HCT116 (cell line): ENCODE results near the gene MTOR. TPM values are rescaled to one million over a fixed set of nuclear protein-coding genes. Genes with fewer than 3 reads are reported as not detected.

Source experiments
- ATAC-seq: fragments of 200-7000 bp; cut with Tn5 transposase; 2 replicates; pipeline ENCODE4 v1.9.1; 2020; ENCODE audit warnings: mild to moderate bottlenecking, moderate library complexity
- BruUV-seq: library from RNA; stranded (reverse); fragments of 400-500 nt; replicated peaks from 2 replicates; lab custom pipeline; 2021; lab: Mats Ljungman, UMichigan
- CTCF ChIA-PET: fragments of 300-600 bp; sonication (Branson Sonifier 250); formaldehyde crosslinking; loops from one replicate; lab custom pipeline; 2021; ENCODE audit warnings: antibody characterized with exemption; lab: Charles Lee
- POLR2A ChIA-PET: fragments of 300-600, 350-600 bp; sonication (Branson Sonifier 250); formaldehyde crosslinking; loops from one replicate; lab custom pipeline; 2021; ENCODE audit warnings: antibody characterized with exemption; lab: Charles Lee
- RAD21 ChIA-PET, 2 experiments: fragments of 300-600 bp; sonication (Branson Sonifier 250); formaldehyde crosslinking; loops; one replicate each; lab custom pipeline; 2023; ENCODE audit warnings: low total read pairs in 2 of 2; ENCODE audit not compliant: uncharacterized antibody in 2 of 2, unreplicated experiment in 2 of 2, low non-redundant PET in 1 of 2; lab: Charles Lee
- DNase-seq: peaks from one replicate; pipeline ENCODE4 v3.0.0-alpha.2; 2010; ENCODE audit warnings: low read depth, low spot score
- H2AFZ ChIP-seq: fragments of 200-600 bp; shearing (Covaris generic), sonication (generic); 2 replicates; pipeline ENCODE4 v1.6.1; 2017; ENCODE audit warnings: low read depth, mixed run types, mixed read lengths, antibody characterized with exemption, low read length; ENCODE audit not compliant: poor library complexity, severe bottlenecking
- H3K27ac ChIP-seq: 2 replicates; pipeline ENCODE4 v1.5.1; 2012; ENCODE audit warnings: low read depth, low read length
- H3K27me3 ChIP-seq: fragments of 200-600 bp; sonication (generic); 2 replicates; pipeline ENCODE4 v1.6.1; 2016; ENCODE audit warnings: mixed run types, low read length, mixed read lengths; ENCODE audit not compliant: insufficient read depth
- H3K36me3 ChIP-seq, 2 experiments: fragments of 200-500 bp in 1 of 2; fragments of 200-600 bp in 1 of 2; sonication (Bioruptor generic) in 1 of 2; sonication (generic) in 1 of 2; 2 replicates each; pipeline versions ENCODE4 v1.5.1 to v1.6.1; 2014 to 2016; ENCODE audit warnings: low read length in 2 of 2, inconsistent platforms in 1 of 2, mixed read lengths in 1 of 2, mixed run types in 1 of 2; ENCODE audit not compliant: insufficient read depth in 2 of 2, control insufficient read depth in 1 of 2
- H3K4me1 ChIP-seq, 2 experiments: fragments of 200-600 bp in 1 of 2; sonication (generic) in 1 of 2; 2 replicates each; pipeline versions ENCODE4 v1.5.1 to v1.6.1; 2012 to 2017; ENCODE audit warnings: low read length in 2 of 2, inconsistent platforms in 1 of 2, mild to moderate bottlenecking in 1 of 2, mixed read lengths in 1 of 2, mixed run types in 1 of 2, moderate library complexity in 1 of 2; ENCODE audit not compliant: insufficient read depth in 2 of 2, control insufficient read depth in 1 of 2
- H3K4me2 ChIP-seq: fragments of 200-600 bp; sonication (generic); 2 replicates; pipeline ENCODE4 v1.6.1; 2017; ENCODE audit warnings: mixed run types, low read length, mixed read lengths
- H3K4me3 ChIP-seq, 2 experiments: fragments of 200-600 bp in 1 of 2; sonication (generic) in 1 of 2; replicated peaks in 1 of 2; 2 replicates each; pipeline ENCODE4 v1.5.1; 2011 to 2016; ENCODE audit warnings: low read length in 2 of 2, control low read depth in 1 of 2, low read depth in 1 of 2, mild to moderate bottlenecking in 1 of 2, mixed read lengths in 1 of 2, mixed run types in 1 of 2
- H3K79me2 ChIP-seq: fragments of 200-600 bp; sonication (generic); 2 replicates; pipeline ENCODE4 v1.6.1; 2017; ENCODE audit warnings: mild to moderate bottlenecking, mixed run types, low read length, moderate library complexity, mixed read lengths; ENCODE audit not compliant: insufficient read depth
- H3K9ac ChIP-seq: fragments of 200-600 bp; sonication (generic); 2 replicates; pipeline ENCODE4 v1.6.1; 2016; ENCODE audit warnings: low read length, mixed read lengths
- H3K9me2 ChIP-seq: fragments of 200-600 bp; sonication (generic), shearing (Covaris generic); 2 replicates; pipeline ENCODE4 v1.6.1; 2017; ENCODE audit warnings: mixed run types, mild to moderate bottlenecking, moderate library complexity; ENCODE audit not compliant: insufficient read depth
- H3K9me3 ChIP-seq, 2 experiments: fragments of 200-500 bp in 1 of 2; fragments of 200-600 bp in 1 of 2; sonication (Bioruptor generic) in 1 of 2; sonication (generic) in 1 of 2; 2 replicates each; pipeline ENCODE4 v1.6.1; 2014 to 2017; ENCODE audit warnings: low read length in 2 of 2, mixed read lengths in 2 of 2, inconsistent platforms in 1 of 2, low read depth in 1 of 2, mild to moderate bottlenecking in 1 of 2, mixed run types in 1 of 2, moderate library complexity in 1 of 2; ENCODE audit not compliant: control insufficient read depth in 1 of 2, insufficient read depth in 1 of 2
- H4K20me1 ChIP-seq: fragments of 200-600 bp; sonication (generic), shearing (Covaris generic); 2 replicates; pipeline ENCODE4 v1.6.1; 2017; ENCODE audit warnings: mixed run types, mild to moderate bottlenecking, moderate library complexity; ENCODE audit not compliant: insufficient read depth
- CBX3 ChIP-seq: IDR thresholded peaks from 2 replicates; pipeline ENCODE4 v1.6.1; 2012; ENCODE audit warnings: low read depth
- intact Hi-C: fragments of 100-400 bp; cut with micrococcal nuclease; formaldehyde crosslinking; loops from 2 replicates; pipeline ENCODE4 v1.10.0; 2022
- total RNA-seq: library from RNA; stranded (reverse); gene quantifications from one replicate; pipeline ENCODE4 v1.2.1, GENCODE V29; 2021; ENCODE audit not compliant: unreplicated experiment
- TF ChIP-seq, protein P1 (sequence below), 3 experiments: fragments of 200-600 bp in 1 of 3; sonication (generic) in 1 of 3; IDR thresholded peaks in 2 of 3; conservative IDR thresholded peaks in 1 of 3; 2 replicates each; pipeline ENCODE4 v1.5.1; 2012 to 2017; ENCODE audit warnings: low read depth in 2 of 3, low read length in 2 of 3, antibody characterized with exemption in 1 of 3, borderline replicate concordance in 1 of 3, control low read depth in 1 of 3, mild to moderate bottlenecking in 1 of 3, mixed read lengths in 1 of 3, mixed run types in 1 of 3, moderate library complexity in 1 of 3; ENCODE audit not compliant: insufficient read depth in 1 of 3

MTOR gene
- total RNA-seq, 1 experiment from 2014 or later = 42.2 TPM

- Histone ChIP-seq H3K4me2 (no peak overlapping the region), H3K4me1 (peaks cover 0 to 3% of the 10 kb centered on the region in 2 experiments; a peak in 1 of 4 replicates), H3K9ac (no peak overlapping the region), H3K79me2 (peaks cover 5% of the 10 kb centered on the region; the same call in 1 of the 2 replicates), H4K20me1 (no peaks in the 10 kb centered on the region), H3K27ac (no peak overlapping the region), H2AFZ (no peak overlapping the region), H3K4me3 (no peak overlapping the region), H3K9me2 (no peaks in the 10 kb centered on the region), H3K36me3 (peaks cover 0 to 5% of the 10 kb centered on the region in 2 experiments; a peak in 1 of 4 replicates), H3K27me3 (no peaks in the 10 kb centered on the region), H3K9me3 (no peaks in the 10 kb centered on the region)
- POLR2A ChIA-PET = no interaction called here
- intact Hi-C loops = no loop called here
- no TSS peak for BruUV-seq
- no peak for DNase-seq
- no peak for TF ChIP-seq CBX3
- CTCF ChIA-PET = no interaction called here
- RAD21 ChIA-PET = no interaction called here
- ATAC-seq = no peak
These were observed 26.7 kb upstream of the MTOR start for GRCh38 chr1:11289064-11289463.

GRCh38 chr1:11286735-11287410 is 24.5 kb upstream of the MTOR start:
- no peak overlapping the region for H3K9ac ChIP-seq
- no peaks in the 10 kb centered on the region for H3K4me1 ChIP-seq
- H2AFZ ChIP-seq = no peak overlapping the region
- H3K36me3 ChIP-seq = peaks cover 0 to 5% of the 10 kb centered on the region in 2 experiments; a peak in 1 of 4 replicates
- H4K20me1 ChIP-seq = no peaks in the 10 kb centered on the region
- DNase-seq (no peak), ATAC-seq (no peak)
- RAD21 ChIA-PET = no interaction called here
- no peak overlapping the region for H3K4me3 ChIP-seq
- no peaks in the 10 kb centered on the region for H3K27me3 ChIP-seq
- no TSS peak for BruUV-seq
- TF ChIP-seq, protein P1, sequence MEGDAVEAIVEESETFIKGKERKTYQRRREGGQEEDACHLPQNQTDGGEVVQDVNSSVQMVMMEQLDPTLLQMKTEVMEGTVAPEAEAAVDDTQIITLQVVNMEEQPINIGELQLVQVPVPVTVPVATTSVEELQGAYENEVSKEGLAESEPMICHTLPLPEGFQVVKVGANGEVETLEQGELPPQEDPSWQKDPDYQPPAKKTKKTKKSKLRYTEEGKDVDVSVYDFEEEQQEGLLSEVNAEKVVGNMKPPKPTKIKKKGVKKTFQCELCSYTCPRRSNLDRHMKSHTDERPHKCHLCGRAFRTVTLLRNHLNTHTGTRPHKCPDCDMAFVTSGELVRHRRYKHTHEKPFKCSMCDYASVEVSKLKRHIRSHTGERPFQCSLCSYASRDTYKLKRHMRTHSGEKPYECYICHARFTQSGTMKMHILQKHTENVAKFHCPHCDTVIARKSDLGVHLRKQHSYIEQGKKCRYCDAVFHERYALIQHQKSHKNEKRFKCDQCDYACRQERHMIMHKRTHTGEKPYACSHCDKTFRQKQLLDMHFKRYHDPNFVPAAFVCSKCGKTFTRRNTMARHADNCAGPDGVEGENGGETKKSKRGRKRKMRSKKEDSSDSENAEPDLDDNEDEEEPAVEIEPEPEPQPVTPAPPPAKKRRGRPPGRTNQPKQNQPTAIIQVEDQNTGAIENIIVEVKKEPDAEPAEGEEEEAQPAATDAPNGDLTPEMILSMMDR (IDR thresholded peaks at IDR 0.05 in 2 of 3, conservative IDR thresholded peaks at IDR 0.05 in 1 of 3; ENCODE audit: borderline replicate concordance in 1 of 3, insufficient read depth in 1 of 3, low read depth in 2 of 3, low read length in 2 of 3) = no peak
- CTCF ChIA-PET = interaction anchor here (1.3 kb wide), 1 partner anchor 14 kb away, joined by 6 read pairs; the partner anchor contains the start of gene UBIAD1
- H3K27ac ChIP-seq = no peak overlapping the region
- no peaks in the 10 kb centered on the region for H3K9me2 ChIP-seq
- H3K4me2 ChIP-seq = no peak overlapping the region
- POLR2A ChIA-PET = no interaction called here
- intact Hi-C loops = loop anchor here (2.0 kb wide), 1 partner anchor 356 kb away; no protein-coding TSS in a partner anchor
- H3K79me2 ChIP-seq = peaks cover 21% of the 10 kb centered on the region; the same call in 1 of the 2 replicates
- peaks cover 0 to 3% of the 10 kb centered on the region in 2 experiments; a peak in 1 of 4 replicates for H3K9me3 ChIP-seq
